ENCODE data around the gene NPPC.
"Not testable (repeated sequence)": the region's sequence is repeated elsewhere in the genome, so short reads cannot be mapped to it uniquely, and the experiment has no call there.

NPPC gene, protein sequence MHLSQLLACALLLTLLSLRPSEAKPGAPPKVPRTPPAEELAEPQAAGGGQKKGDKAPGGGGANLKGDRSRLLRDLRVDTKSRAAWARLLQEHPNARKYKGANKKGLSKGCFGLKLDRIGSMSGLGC

DNA sequence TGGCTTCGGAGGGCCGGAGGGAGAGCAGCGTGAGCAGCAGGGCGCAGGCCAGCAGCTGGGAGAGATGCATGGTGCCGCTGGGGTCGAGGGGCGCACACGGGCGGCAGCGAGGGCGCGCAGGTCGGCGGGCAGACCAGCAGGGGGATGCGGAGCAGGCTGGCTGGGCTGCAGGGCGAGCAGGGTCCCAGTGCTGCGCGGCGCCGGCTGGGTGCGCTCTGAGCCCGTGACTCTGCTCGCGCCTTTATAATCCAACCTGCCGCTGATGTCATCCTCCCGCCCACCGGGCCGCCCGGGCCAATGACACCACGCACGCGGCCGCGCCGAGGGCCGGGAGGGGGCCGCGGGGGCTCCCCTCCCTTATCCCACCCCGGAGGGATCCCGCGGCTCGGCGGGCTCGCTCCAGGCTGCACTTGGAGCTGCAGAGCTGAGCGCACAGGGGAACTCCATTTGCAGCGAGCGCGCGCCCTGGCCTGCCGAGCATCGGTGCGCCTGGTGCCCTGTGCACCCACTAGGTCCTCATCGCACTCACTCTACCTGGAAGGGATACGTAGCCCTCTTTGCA is at the start of gene NPPC:
NPPC (minus strand) TSS at position 217 of the 562 bp plus-strand sequence; CDS start at position 70, 147 bp downstream.
- DNase-seq: peak; percentile 80

DNA sequence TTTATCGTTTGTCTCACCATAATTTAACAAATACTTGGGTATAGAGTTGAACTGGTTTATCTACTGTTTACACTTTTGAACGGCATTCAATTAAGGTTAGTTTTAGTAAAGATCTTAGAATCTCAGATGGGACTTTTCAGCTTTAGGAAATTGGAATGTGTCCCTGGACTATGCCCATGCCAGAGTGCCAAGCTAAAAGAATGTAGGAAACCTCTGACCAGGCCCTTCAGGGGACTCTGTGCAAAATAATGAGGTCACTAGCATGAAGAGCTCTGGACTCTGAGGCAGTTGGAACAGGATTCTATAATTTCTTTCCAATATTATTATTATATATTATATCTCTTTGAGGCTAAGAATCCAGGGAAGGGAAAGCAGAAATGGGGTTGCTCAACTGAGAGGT is 48.8 kb upstream of the NPPC start:
- DNase-seq: no peak

DNA sequence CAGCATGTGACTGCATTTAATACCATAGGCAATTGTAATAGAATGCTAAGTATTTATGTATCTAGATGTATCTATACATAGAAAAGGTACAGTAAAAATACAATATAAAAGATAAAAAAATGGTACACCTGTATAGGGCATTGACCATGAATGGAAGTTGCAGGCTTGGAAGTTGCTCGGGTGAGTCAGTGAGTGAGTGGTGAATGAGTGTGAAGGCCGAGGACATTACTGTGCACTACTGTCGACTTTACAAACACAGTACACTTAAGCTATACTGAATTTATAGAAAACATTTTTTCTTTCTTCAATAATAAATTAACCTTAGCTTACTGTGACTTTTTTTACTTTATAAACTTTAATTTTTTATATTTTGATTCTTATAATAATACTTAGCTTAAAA is 44.3 kb upstream of the NPPC start:
- DNase-seq: no peak

DNA sequence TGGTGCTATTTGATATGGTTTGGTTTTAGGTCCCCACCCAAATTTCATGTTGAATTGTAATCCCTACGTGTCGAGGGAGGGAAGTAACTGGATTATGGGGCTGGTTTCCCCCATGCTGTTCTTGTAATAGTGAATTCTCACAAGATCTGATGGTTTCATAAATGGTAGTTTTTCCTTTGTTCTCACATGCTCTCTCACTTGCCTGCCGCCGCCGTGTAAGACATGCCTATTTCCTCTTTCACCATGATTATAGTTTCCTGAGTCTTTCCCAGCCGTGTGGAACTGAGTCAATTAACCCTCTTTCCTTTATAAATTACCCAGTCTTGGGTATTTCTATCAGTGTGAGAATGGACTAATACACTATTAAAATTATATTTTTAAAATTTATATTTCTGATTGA is 42.6 kb upstream of the NPPC start:
- no peak for DNase-seq

DNA sequence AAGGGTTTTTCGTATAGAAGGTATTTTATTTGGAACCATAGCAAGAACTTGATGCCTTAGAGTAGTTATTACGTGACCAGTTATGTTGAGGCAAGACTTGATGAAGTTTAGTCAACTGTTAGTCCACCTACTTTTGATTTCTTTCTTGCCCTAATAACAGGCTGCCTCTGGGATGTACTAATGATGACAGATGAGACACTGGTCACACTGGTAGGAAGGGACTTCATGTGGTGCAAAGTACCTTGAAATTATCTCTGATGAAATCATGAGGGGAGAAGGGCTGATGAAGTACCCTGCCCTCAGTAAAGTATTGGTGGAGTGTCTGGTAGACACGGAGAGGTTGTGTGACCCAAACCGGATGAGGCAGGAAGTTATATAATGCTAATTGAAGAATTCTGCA is 40.7 kb upstream of the NPPC start:
- no peak for DNase-seq

DNA sequence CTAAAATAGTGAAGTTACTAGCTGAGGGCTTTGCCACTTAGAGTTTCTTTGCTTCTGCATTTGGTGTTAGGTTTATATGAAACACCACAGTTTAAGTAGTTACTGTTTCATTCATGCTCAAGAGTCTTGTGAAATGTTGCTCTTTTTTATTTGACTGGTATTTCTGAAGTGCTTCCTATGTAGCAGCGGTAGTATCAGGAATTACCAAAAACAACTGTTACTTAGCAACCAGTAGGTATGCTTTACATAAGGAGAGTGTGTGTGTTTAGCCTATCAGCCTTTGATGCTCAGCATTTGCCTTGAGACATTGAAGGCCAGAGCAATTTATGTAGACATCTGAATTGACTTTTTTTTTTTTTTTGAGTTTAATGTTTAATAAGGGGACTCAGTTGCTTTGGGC is 38.9 kb upstream of the NPPC start:
- DNase-seq: no peak

DNA sequence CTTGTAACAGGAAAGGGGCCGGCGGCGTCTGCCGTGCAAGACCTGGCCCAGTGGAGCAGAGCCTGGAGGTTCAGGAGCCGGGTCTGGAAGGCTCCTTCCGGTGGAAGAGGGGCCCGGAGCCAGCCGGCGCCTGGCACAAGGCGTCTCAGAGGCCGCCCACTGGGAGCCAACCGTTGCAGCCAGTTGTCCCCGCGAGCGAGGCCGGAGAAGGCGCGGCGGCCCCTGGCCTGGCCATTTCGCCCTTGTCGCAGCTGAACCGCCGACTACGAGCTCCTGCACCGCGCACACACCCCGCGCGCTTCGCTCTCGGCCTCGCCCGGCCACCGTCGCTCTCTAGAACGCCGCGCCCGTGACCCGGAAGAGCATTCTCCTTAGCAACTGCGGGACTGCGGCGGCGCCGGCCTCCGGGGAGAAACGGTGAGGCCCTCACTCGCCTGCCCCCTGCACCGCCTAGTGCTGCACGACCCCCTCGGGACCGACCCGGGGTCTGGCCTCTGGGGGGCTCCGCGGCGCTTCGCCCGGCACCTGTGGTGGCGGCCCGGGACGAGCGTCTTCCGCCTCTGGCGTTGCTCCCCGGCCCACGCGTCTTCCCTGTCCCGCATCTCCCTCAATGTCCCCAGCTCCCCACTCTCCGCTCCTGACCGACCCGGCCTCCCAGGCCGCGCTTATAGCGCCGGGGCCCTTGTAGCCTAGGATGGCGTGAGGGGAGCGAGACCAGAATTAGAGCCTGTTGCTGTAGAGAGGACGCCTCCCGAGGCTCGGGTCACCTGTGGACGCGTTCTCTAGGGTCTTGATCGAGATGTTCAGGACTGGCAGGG is 35.4 kb upstream of the NPPC start, which contains the start of gene DIS3L2:
DIS3L2 (plus strand) TSS at position 365 of the 818 bp plus-strand sequence. CDS start 53,215 bp downstream, outside the sequence.
- peak; percentile 75 for DNase-seq

DNA sequence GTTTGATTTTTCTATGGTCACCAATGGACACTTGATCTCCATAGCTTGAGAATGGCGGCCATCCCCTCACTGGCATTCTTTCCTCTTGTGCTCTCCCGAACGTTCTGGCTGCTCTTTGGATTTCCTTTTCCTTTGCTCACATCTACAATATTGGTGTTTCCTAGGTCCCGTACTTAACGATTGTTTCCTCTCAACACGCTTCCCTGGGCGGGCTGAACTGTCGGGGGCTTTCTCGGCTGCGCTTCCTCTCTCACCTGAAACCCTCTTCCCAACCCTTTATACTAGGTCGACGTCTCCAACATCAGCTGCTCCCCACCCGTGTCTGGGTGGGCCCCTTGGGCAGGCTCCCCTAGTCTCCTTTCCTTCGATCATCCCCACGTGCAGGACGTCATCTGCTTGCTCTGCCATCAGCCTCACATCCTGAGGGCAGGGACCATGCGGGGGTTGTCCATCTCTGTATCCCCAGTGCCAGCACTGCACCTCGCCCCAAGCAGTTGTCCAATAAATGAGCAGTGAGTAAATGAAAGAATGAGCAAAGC is 34.7 kb upstream of the NPPC start:
- no peak for DNase-seq

DNA sequence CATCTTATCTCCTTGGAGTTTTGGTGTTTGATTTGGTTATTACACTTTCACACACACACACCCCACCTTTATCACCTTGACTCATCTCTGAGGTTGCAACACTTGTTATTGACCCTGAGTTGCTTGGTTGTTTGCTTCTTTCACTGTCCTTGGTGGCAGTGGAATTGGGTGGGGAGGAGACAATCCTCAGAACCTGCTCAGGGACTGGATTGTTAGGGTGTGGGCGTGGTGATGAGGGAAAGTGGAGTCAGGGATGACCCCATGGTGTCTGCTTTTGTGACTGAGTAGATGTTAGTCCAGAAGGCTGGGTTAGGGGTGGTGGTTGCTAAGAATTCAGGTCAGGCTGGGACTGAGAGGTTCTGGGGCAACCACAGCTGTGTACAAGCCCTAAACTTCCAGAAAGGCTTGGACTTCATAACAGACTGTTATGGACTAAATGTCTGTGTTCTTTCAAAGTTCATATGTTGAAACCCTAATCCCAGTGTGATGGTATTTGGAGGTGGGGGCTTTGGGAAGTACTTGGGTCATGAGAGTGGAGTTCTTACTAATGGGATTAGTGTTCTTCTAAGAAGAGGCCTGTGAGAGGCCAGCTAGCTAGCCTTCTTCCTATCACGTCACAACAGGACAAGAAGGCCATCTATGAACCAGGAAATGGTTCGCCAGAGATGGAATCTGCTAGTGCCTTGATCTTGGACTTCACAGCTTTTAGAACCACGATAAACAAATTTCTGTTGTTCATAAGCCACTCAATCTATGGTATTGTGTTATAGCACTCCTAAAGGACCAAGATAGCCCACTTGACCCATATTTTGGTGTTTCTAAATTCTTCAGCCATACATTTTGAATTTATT is 31.9 kb upstream of the NPPC start:
- DNase-seq: no peak

DNA sequence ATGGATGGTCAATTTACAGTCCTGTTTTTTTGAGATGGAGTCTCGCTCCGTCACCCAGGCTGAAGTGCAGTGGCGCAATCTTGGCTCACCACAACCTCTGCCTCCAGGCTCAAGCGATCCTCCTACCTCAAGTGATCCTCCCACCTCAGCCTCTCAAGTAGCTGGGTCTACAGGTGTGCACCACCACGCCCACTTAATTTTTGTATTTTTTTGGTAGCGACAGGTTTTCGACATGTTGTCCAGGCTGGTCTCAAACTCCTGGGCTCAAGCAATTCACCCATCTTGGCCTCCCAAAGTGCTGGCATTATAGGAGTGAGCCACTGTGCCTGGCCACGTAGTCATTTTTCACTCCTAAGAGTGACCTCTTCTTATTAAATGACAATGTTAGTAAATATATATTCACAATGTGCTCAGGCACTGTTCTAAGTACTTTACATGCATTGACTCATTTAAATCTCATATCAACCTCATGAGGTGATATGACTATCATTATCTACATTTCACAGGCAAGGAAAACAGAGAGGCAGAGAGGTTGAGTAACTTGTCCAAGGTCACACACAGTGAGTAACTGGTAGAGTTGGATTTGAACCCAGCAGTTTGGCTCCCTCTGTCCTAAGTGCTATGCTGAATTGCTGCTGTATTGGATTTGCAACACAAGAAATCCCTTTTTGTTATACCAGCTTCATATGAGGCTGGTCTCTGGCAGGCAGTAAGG is 29.7 kb upstream of the NPPC start:
- no peak for DNase-seq

DNA sequence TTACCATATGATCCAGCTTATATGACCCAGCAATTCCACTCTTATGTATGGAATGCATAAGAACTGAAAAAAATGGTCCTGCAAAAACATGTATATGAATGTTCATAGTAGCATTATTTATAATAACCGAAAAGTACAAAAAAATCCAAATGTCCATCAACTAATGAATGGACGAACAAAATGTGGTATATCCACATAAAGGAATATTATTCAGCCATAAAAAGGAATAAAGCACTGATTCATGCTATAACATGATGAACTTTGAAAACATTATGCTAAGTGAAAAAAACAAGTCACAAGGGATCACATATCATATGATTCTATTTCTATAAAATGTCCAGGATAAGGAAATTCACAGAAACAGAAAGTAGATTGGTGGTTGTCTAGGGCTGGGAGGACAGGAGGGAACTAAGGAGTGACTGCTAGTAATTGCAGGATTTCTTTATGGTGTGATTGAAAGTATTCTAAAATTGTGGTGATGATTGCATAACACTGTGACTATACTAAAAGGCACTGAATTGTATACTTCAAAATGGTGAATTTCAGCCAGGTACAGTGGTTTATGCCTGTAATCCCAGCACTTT is 25.3 kb upstream of the NPPC start:
- DNase-seq: no peak

DNA sequence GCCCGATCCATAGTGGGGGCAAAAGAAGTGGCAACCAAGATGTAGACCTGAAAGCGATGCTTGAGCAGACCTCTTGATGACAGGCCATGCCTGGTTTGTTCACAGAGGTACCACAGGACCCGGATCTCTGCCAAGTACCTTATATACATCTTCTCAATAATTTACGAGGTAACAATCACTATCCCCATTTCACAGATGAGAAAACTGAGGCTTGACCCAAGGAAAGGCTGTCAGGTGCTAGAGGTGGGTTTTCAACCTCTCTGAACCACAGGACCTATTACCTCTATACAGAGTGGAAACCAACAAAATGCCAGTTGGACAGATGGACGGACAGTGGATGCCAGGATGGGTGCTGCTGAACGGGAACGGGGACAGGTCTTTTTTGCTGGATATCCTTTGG is 21.5 kb upstream of the NPPC start:
- DNase-seq: no peak

DNA sequence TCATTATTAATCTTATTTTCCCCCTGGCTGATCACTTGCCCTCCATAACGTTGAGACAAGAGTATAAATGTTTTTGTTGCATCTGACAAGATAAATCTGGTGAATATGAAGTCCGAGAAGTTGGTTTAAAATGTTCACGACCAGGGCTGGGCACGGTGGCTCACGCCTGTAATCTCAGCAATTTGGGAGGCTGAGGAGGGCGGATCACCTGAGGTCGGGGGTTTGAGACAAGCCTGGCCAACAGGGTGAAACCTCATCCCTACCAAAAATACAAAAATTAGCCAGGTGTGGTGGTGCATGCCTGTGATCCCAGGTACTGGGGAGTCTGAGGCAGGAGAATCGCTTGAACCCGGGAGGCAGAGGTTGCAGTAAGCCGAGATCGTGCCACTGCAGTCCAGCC is 20.9 kb upstream of the NPPC start:
- not testable (repeated sequence) for DNase-seq

DNA sequence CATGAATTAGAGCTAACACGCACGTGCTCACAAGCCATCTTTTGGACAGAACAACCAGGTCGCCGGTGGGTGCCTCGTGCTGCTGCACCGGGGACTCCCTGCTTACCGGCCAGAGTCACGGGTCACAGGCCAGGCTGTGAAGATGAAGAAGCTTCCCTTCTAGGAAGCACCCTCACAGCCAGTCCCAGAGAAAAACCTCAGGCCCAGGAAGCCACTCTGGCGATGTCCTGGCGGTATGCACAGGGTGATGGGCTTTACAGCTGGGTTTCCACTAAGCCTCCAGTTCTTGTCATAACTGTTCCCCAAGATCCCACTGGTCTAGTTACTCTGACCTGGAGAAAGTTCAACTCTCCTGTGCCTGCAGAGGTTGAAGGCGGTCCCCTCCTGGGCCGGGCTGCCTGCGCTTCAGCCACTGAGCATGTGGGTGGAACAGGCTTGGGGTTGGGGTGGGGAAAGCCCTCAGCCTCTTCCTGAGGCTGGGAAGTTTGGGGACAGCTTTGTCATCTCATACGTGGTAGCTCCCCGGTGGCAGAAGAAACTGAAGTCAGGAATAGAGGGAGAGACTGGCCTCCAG is 20.1 kb upstream of the NPPC start:
- no peak for DNase-seq

DNA sequence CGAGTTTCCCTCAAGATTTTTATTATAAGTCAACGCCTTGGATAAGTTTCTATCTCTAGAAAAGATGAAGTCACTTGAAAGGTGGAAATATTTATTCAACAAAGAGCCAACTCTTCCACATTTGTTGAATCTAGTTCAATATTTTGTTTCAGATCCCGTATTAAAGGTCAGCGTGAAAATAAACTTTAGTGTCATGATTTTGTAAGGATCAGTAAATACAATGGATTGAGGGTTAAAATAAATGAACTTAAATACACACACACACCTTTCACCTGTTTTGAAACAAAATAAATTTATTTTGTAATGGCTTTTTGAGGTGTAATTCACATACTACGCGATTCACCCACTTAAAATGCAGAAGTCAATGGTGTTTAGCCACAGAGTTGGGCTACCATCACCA is 16.0 kb upstream of the NPPC start:
- DNase-seq: no peak

DNA sequence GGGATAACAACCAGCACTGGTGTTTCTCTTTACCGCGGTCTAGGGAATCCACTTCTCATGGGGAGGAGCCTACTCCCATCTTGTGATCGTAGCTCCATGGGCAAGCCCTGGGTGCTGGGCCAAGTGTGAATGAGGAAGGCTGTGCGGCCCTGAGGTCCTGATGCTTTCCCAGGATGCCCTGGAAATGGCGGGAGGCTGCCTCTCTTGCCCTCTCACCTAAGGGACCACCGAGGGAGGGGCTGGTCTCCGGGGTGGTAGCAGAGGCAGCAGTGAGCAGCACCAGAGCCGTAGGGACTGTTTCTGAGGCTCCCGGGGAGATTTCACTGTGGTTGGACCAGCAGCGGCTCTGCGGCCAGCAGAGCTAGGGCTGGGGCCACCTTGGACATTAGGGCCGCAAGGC is 15.5 kb upstream of the NPPC start:
- no peak for DNase-seq

DNA sequence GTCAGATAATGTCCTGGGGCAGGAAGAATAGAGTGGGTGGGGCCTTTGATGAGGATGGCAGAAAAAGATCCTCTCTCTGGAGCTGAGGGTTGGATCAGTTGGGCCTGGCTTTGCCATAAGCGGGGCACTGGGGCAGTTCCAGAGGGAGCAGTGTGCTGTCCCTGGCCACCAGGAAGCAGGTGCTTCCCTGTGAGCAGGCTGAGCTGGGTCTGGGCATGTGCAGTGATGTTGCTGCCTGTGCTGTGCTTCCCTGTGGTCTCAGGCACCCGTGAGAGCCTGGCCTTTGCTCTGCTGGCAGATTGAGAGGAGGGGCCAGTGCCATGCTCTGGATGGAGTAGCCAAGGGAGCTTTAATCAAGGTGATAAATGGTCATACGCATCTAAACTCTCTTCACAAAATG is 14.6 kb upstream of the NPPC start:
- no peak for DNase-seq

DNA sequence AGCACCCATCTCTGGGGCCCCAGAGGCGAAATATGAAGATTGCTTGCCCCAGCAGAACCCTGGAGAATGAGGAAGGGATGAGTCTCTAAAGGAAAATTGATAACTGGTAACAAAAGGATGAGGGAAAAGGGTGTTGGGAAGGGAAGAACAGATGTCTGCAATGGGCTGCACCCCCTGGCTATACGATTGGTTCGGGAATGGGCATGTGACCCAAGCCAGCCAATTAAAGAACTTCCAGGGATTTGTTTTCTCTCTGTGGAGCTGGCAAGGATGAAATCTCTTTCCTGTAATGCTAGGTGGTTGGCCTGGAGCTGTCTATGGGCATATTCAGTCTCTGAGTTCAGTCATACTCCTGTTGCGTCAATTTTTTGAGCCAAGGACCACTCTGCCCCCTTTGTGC is 12.8 kb upstream of the NPPC start:
- DNase-seq: no peak

DNA sequence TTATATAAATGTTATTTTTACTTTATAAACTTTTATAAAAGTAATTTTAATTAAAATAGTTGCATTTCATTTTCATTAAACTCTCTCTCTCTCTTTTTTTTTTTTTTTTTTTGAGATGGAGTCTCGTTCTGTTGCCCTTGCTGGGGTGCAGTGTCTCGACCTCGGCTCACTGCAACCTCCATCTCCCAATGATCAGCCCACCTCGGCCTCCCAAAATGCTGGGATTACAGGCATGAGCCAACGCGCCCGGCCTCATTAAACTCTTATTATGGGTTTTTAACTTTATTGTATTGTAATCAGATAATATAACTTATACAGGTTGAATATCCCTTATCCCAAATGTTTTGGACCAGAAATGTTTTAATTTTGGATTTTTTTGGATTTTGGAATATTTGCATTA is 10.9 kb upstream of the NPPC start:
- DNase-seq: no peak

DNA sequence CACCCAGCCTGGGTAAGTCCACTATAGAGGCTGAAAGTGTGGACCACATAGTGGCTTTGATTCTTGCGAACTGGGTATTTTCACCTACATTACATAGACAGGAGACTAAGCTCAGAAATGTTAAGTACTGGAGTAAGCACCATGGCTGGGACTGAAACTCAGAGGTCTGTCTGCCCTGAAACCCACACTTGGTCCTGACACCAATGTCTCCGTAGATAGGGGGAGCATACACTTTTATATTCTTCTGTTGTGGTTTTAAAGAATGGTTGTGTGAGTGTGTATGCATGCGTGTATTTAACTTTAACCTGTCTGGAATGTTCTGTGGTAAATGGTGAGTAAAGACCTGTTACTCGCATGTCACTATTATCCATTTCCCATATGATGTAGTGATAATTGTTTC is 10.3 kb upstream of the NPPC start:
- DNase-seq: no peak

DNA sequence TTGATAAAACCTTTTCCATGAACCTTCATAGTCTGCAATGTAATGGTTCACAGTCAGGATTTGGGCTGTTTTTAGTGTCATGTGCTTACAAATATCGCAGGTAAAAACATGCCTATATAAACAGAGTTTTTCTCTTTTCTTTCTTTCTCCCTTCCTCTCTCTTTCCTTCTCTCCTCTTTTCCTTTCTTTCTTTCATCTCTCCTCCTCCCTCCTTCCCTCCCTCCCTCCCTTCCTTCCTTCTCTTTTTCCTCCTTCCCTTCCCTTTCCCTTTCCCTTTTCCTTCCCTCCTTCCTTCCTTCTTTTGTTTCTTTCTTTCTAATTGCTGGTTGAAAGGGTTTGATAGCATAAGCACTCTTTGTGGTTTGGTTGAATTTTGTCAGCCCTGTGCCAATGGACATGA is 9.6 kb upstream of the NPPC start:
- no peak for DNase-seq

DNA sequence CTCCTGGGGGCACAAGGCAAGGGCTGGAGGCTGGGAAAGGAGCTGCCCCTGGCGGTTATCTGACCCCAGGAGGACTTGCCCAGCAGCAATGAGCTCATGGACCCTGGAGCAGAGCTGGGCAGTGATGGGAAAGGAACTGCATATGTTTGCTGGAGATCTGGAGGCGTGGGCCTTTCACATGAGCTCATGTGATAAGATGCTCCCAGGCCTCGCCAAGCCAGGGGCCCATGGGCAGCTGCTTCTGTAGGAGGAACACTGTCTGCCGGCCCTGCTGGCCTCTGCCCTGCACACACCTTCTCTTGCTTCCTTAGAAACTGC is 9.0 kb upstream of the NPPC start:
- no peak for DNase-seq
